ENCODE measurements around the gene TMEM207.
A peak's percentile ranks its signal among the peaks of the same experiment; 100 is the strongest.

Gene TMEM207

DNA sequence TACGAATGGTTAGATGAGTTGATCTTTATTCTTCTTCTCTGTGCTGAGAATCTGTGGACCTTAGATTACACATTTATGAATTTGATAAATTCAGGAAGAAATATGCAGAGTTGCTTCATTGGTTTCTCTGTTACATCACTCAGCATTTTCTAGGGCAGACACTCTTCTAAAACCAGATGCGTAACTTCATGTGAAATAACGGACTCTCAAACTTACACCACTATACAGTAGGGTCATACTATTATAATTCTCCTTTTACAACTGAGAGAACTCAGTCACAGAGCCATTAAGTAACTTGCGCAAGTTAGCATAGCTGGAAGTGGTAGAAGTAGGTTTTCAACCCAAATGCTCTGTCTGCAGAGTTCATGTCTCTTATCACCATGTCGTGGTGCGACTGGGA lies 5.7 kb downstream of the TMEM207 start:
- no peak for FAIRE-seq

DNA sequence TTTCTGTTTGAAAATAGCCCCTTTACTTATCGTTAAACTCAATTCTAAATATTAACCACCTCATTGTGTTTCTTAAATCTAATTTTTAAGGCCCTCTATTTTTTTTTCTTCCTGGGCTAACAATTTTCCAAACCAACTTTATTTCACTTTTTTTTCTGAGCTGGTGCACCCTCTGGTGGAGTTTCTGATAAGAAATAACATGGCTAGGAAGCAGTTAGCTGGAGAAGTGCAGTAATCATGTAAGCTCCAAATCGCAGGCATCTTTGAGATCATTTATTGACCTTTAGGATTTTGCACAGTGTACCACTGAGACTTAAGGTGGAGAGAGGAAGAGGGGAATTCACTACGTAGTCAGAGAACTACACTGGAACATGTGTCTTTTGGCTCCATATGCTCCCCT lies 6.4 kb downstream of the TMEM207 start:
- FAIRE-seq = no peak

DNA sequence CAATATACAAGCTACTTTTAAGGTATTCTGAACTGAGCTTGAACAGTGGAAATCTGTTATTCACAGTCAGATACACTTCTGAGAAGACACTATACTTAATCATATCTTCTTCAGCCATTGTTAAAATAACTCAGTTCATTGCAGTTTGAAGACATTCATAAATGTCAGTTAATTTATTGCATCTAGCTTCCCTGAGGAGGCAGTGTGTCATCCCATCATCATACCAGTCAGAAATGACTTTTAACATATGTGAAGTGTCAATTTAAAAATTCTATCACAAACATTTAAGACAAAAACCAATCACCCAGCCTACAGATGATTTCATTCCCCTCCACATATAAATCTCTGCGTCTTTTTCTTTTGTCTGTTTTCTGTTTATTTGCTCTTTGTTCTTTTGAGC lies 7.5 kb downstream of the TMEM207 start:
- FAIRE-seq = no peak

DNA sequence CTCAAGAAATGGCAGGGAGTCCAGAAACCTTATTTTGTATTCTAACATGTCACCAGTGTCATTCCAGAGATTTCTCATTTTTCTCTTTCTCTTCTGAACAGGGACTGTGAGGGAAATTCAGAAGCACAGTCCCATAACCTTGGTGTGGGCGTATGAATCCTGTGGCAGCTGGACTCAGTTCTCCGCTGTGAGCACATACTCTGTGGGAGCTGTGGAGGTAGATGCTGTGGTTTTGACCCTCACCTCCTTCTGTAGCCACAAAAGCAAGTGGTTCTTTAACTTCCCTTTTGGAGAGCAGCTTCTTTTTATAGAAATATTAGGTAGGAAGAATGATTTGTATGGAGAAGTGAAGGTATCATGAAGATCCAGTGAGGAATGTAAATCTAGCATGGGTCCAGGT lies 13.4 kb downstream of the TMEM207 start:
- FAIRE-seq = no peak

DNA sequence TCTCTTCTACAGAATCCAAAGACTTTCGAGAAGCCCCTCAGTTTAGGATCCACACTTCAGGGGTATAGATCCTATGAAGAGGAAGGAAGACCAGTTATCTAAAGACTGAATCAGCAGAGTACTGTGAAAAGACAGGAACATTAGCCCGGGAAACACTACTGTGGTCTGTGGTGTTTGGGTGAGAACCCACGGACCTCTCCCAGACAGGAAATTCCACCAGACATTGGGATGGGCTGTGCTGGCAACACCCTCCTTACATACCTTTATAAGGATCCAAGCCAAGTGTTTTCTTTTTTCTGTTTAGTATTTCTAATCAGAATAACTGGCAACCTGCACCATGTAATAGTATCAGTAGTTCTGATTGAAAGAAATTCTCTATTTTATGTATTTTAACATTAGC lies 14.1 kb downstream of the TMEM207 start:
- FAIRE-seq = no peak

DNA sequence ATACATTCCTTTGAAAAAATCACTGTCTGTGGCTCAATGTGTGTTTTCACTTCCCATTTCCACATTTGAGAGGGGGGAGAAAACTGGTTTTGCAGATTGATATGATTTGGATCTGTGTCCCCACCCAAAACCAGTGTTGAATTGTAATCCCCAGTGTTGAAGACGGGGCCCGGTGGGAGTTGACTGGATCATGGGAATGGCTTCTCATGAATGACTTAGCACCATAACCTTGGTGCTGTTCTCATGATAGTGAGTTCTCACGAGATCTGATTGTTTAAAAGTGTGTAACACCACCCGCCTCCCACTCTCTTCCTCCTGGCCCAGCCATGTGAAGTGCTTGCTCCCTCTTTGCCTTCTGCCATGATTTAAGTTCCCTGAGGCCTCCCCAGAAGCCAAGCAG lies 16.1 kb downstream of the TMEM207 start:
- no peak for FAIRE-seq

DNA sequence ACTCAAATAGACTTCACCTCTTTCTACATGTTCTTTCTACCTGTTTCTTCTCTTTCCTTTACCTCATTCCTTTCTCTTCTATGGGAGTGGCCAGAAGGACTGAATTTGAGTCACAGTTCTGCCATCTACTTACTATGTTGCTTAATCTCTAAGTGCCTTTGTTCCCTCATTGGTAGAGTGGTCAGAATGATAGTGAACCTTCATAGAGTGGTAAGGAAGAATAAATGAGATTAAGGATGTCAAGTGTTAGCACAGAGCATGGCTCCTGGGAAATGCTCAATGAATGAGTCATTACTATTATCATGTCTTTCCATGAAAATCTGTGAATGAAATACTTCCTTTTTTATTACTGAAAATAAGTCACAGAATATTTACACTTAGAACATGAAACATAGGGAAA lies 17.5 kb downstream of the TMEM207 start:
- FAIRE-seq = no peak

DNA sequence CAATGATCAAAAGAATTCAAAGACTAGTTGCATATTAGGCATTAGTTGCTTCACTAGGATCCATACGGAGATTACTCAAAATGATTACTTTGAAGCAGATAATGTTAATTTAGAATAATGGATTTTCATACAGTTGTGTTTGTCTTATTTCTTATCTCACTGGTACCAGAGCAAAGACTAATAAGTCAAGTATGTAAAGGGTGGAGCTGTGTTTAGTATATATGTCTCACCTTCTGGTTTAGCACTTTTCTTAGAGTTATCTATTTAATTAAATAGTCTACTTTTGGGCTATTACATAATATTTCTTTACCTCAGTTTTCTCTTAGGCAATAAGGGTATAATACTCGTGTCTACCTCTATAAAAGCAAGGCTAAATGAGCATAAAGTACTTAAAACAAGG lies 18.8 kb downstream of the TMEM207 start:
- no peak for FAIRE-seq

DNA sequence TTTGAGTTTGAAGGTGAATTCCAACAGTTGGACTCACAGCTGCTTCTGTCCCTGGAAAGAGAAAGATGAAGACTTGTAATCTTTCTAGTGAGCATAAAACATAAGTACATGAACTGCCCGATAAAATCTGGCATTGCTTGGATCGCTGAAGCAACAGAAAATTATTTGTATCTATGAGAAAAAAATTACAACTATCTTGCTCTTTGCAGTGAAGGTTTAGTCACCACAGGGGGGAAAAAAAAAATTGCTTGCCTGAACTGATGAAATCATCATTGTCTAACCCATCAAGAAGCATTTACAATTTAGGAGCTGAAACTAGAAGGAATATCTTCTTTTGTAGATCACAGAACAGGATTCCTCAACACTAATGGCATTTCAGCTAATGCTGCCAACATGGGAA lies 20.0 kb downstream of the TMEM207 start:
- no peak for FAIRE-seq

DNA sequence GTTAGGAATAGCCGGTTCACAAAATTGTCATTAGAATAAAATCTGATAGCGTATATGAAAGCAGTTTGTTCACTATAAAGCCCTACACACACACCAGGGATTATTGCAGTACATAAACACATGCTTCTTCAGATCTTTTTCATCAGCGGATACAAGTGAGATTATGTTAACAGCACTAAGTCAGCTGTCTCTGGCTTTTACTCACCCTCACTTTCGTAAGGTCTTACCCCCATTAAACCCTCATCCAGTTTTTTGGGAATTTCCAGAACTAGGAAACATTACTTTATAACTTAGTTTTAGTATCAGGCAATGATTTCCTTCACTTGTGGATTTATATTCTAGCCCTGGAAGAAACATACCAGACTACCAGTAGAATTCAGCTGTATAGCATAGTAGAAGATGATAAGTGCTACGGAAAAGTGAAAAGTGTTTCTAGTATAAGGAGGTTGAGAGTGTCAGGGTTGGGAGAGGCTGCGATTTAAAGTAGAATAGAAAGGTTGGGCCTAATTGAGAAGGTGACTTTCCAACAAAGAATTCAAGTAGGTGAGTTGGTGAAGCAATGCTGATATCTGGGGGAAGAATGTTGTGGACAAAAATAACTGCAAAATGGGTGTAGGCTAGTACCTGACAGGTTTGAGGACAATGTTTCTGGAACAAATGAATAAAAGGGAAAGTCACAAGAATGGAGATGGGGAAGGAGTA lies 22.7 kb downstream of the TMEM207 start:
- FAIRE-seq = no peak

DNA sequence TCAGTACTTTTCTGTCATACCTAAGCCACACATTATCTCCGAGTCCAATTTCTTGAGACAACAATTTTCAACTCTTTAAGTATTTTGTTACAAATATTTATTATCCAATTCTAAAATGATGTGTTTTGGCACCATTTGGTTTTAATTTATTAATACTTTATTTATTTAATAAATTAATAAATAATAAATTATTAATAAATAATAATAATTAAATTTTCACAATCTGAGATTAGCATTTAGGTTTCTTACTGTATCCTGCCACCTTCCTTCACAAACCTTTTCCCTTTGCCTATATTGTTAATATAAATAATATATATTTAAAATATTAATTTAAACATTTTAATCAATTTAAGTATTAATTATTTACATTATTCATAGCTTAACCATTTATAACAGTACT lies 23.9 kb downstream of the TMEM207 start:
- peak; percentile 78 for FAIRE-seq

DNA sequence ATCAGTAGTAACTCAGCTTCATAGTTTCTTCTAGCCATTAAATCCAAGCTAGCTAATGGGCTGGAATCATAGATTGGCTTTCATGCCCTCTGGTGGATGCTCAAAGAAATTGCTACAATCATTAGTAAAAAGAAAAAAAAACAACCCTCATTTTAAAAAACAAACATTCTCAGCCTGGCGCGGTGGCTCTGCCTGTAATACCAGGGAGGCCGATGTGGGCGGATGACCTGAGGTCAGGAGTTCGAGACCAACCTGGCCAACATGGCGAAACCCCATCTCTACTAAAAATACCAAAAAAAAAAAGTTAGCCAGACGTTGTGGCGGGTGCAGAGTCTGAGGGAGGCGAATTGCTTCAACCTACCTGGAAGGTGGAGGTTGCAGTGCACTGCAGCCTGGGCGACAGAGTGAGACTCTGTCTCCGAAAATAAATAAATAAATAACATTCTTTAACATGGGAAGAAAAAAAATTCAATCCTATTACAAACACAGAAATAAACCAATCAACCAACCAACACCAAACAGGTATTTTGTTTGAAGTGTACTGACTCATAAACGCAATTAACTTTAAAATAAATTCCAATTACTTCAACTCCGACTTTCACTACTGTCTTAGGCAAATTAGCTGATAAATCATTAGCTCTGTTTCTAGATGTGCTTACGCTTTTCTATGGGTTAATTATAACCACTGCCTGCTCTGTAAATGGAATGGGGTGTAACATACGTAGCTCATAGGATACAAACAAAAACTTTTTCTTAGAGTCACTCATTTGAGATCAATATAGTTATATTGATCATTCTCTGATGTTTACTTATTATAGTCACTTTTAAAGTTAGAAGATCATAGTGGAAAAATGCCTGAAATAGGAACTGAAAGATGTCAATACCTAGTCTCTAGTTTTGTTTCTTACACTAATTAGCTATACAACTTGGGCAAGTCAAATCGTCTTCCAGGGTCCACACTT lies 24.9 kb downstream of the TMEM207 start:
- FAIRE-seq = no peak

DNA sequence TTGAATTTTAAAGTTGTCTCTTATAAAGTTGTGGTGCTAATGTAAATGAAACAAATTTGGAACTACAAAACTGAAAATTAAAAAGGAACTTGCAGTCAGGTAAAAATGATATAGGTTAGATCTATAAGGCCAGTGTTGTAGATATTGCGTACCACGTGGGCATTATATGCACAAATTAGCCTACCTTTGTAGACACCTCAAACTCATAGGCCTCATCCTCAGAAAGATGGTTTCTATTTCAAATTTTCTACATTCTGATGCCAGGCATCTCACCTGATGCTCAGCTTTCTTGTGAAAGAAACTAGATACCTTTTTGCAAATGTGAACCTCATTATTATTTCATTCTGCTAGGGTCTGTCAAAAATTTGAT lies 25.6 kb downstream of the TMEM207 start:
- FAIRE-seq = no peak

DNA sequence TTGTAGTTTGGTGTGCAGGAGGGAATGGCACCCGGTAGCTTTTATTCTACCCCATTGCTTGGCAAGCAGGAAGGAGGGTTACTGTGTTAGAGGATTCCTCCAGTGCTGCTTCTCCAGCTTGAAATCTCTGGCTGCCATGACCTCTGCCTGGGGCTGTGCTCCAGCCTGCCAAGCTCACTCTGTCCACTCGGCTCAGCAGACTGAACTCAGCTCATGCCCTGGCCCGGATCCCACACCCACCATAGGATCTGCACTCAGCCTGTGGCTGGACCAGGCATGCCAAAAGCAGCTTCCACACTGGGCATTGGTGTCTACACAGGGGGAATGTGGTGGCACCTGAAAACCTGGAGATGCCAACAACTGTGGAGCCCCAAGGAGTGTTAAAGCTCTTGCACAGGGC lies 35.4 kb downstream of the TMEM207 start:
- no peak for FAIRE-seq

DNA sequence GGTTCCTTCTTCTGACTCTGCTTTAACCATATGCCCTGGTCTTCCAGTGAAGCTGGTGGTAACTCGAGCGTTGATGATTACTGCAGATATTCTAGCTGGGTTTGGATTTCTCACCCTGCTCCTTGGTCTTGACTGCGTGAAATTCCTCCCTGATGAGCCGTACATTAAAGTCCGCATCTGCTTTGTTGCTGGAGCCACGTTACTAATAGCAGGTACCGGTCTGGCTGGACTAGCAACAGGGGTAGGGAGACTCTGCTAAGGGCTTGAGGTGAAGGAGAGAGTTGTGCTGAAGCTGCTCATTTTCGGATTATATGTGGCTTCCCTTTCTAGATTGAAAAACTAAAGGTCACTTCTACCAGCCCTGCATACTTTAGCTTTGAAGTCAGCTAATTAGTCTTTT lies 45.0 kb downstream of the TMEM207 start:
- no peak for FAIRE-seq

DNA sequence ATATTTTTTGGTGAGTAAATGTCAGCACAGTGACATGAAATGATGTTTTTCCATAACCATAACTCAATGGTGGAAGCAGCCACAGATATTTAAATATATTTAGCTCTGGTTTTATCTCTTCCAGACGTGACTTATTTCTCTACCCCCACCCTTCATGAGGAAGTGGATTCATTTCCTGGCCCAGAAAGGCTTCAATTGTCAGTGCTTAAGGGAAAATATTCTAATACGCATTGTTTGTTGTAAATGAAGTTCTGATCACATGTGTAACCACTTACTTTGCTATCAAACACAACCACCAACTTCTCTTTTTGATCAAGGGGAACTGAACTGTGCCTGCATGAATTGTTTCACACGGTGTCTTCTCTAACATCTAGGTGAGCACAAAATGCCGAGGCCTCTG lies 47.7 kb downstream of the TMEM207 start:
- no peak for FAIRE-seq

DNA sequence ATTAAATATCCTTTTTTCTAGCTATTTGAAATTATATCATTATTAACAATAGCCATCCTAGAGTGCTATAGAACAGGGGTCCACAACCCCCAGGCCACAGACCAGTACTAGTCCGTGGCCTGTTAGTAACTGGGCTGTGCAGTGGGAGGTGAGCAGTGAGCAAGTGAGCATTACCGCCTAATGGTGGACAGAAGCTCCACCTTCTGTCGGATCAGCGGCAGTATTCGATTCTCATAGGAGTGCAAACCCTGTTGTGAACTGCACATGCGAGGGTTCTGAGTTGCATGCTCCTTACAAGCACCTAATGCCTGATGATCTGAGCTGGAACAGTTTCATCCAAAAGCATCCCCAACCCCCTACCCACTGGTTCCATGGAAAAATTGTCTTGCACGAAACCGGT lies 50.0 kb downstream of the TMEM207 start:
- no peak for FAIRE-seq

DNA sequence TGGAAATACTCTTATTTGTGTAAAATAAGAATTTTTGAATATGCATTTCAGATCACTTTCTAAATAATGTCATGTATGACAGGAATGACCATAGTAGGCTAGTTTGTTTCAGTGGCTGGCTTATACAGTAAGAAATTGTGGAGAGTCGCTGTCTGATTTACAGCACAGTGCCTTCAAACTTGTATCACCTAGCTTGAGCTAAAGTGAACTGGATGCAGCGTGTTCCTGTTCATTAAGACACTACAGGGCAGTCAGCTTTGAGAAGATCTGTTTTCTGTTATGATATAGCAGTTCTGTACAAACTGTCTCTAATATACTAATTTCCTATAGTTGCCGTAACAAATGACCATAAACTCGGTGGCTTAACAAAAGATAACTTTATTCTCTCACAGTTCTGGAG lies 51.8 kb downstream of the TMEM207 start:
- FAIRE-seq = no peak

DNA sequence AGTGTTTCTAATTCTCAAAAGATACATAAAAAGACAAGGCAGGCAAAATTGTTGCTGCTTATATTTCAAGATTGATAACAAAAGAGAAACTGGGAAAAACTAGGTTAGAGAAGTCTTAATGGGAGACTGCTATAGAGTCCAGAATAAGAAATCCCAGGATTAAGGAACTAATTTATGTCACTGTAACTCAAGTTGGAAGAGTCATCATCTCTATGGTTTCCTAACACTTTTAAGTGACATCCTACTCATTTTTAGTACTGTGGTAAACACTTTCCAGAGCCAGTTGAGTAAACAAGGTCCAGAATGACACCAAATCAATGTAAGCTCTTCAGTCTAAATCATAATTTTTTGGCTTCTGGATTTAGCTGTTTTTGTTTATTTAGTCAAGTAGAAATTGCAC lies 53.7 kb downstream of the TMEM207 start:
- FAIRE-seq = no peak

DNA sequence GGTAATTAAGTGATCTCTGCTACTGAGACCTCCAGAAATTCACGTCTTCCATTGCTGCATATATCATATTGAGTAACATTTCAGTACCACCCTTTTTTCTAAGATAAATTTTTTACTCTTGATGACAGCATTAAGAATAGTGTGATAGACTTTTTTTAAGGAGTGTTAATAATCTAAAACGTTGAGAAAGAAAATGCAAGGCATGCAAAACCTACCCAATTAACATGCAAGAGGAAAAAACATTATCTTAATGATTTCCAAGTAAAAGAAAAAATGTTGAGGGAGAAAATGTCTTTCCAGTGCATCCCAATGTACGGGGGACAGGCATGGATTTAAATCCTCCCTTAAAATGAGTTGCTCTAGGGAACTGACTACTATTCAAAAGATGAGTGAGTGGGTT lies 61.0 kb downstream of the TMEM207 start:
- no peak for FAIRE-seq

DNA sequence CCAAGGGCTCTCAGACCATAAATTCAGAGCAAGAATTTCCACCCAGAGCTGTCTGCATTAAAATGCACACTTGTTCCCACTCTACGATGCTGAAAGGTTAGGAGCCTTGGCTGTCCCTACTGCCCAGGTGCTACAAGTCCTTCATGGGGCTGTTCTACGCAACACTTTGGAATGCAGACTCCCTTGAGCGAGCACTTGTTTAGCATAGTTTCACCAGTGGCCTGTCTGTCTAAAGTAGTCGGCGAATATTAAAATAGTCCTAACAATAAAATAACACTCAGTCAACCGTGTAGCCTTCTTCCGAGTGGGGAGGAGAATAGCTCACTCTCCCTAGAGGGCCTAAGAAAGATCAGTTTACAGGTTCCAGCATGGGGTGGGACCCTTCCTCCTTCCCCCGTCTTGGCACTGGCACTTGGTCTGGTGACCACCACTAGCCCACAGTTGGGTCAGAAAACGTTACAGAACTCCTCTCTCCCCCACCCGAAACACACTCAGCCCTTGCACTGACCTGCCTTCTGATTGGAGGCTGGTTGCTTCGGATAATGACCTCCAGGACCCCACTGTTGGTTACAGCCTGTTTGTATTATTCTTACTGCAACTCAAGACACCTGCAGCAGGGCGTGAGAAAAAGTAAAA lies 62.0 kb downstream of the TMEM207 start, which contains the start of gene CLDN16:
CLDN16 (plus strand) TSS at position 586 of the 636 bp plus-strand sequence. CDS start 167 bp downstream, outside the sequence.
- no peak for FAIRE-seq

DNA sequence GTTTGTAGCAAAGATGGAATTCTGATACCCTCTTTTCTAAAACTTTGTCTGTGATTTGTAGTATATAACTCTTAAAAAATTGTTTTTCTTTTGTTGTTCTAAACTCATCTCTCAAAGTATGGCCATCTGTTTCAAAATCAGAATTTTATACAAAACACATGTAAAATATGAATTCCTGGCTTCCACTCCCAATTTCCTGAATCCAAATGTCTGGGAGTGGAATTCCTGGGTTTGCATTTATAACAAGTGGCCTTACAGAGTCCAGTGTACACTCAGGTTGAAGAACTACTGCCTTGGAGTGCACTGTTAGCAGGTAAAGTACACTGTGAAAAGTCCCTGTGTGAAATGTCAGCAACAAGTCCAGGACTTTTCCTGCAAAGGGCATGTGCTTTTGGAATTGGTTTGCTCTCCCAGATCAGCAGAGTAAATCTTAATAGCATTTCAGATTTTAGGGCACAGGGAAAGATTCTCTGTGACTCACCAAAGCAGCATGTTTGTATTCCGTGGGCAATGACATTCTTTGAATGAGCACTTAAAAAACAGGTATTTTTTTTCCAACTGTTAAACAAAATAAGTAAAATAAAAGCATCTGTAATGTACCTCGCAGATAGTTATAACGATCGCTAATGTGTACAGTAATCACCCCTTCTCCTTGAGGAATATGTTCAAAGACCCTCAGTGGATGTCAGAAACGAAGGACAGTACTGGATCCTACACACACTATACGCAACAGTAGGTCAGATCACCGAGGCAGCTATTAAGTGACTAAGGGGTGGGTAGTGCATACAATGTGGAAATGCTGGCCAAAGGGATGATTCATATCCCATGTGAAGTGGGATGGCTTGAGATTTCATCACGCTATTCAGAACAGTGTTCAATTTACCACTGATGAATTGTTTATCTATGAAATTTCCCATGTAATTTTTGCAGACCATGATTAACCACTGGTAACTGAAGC lies 63.7 kb downstream of the TMEM207 start:
- no peak for FAIRE-seq

All from colon (tissue), 2 donors.